GM12874 (cell line): ENCODE data around the gene TSSC4.

Experiments
- CTCF ChIP-seq: IDR thresholded peaks from 2 replicates; pipeline ENCODE4 v1.5.1; 2011; ENCODE audit warnings: low read depth, mild to moderate bottlenecking, control low read depth, low read length, moderate library complexity; ENCODE audit not compliant: insufficient read depth

The TSSC4 gene

GRCh38 chr11:2360081-2360642 is 40.4 kb upstream of the TSSC4 start:
- no peak for TF ChIP-seq CTCF

- TF ChIP-seq CTCF, result no peak
These were observed 39.0 kb upstream of the TSSC4 start for GRCh38 chr11:2361565-2361964.

GRCh38 chr11:2362414-2362813 is 38.1 kb upstream of the TSSC4 start:
- TF ChIP-seq CTCF, result no peak

GRCh38 chr11:2363130-2363529 is 37.4 kb upstream of the TSSC4 start:
- TF ChIP-seq CTCF, result no peak

GRCh38 chr11:2363577-2364370 is 36.8 kb upstream of the TSSC4 start:
- TF ChIP-seq CTCF, result no peak

- TF ChIP-seq CTCF, result no peak
These were observed 34.9 kb upstream of the TSSC4 start for GRCh38 chr11:2365571-2366210.

- TF ChIP-seq CTCF, result no peak
These were observed 34.3 kb upstream of the TSSC4 start for GRCh38 chr11:2366276-2366675.
